HepG2 (cell line): ENCODE measurements around the gene C19orf85. TPM values are rescaled to one million over a fixed set of nuclear protein-coding genes. Genes with fewer than 3 reads are reported as not detected.

ENCODE experiments used
- FOXO4 ChIP-seq: sonication (generic); formaldehyde crosslinking; conservative IDR thresholded peaks from 2 replicates; pipeline ENCODE4 v1.8.1; 2023; ENCODE audit warnings: missing genetic modification reagents
- HOXA3 ChIP-seq: sonication (generic); formaldehyde crosslinking; IDR thresholded peaks from 2 replicates; pipeline ENCODE4 v1.5.0; 2020; ENCODE audit warnings: missing genetic modification reagents
- KAT2B ChIP-seq: fragments of 150-350 bp; IDR thresholded peaks from 2 replicates; pipeline ENCODE4 v1.6.1; 2014; ENCODE audit warnings: low read depth, low read length, borderline replicate concordance
- MXI1 ChIP-seq: IDR thresholded peaks from 3 replicates; pipeline ENCODE4 v1.6.1; 2012; ENCODE audit warnings: low read depth, low read length, inconsistent platforms, borderline replicate concordance
- PBX2 ChIP-seq: IDR thresholded peaks from 2 replicates; pipeline ENCODE4 v1.6.1; 2016; ENCODE audit warnings: control low read depth
- SETDB1 ChIP-seq: sonication (generic); formaldehyde crosslinking; IDR thresholded peaks from 2 replicates; pipeline ENCODE4 v1.5.1; 2020; ENCODE audit warnings: missing genetic modification reagents, mild to moderate bottlenecking, borderline replicate concordance
- SOX6 ChIP-seq, 2 experiments: fragments of 450-650 bp in 1 of 2; sonication (generic) in 1 of 2; formaldehyde crosslinking in 1 of 2; IDR thresholded peaks; 2 replicates each; pipeline versions ENCODE4 v1.4.0 to v1.6.1; 2017 to 2020; ENCODE audit warnings: antibody characterized with exemption in 1 of 2, mild to moderate bottlenecking in 1 of 2, missing genetic modification reagents in 1 of 2
- ZNF121 ChIP-seq: sonication (generic); formaldehyde crosslinking; IDR thresholded peaks from 2 replicates; pipeline ENCODE4 v1.5.0; 2020; ENCODE audit warnings: mild to moderate bottlenecking, missing genetic modification reagents
- ZNF614 ChIP-seq: IDR thresholded peaks from 2 replicates; pipeline ENCODE4 v1.6.1; 2018; ENCODE audit warnings: missing biosample characterization, missing genetic modification reagents, inconsistent platforms, borderline replicate concordance
- ZNF770 ChIP-seq: sonication (generic); formaldehyde crosslinking; IDR thresholded peaks from 2 replicates; pipeline ENCODE4 v1.5.0; 2020; ENCODE audit warnings: mild to moderate bottlenecking, missing genetic modification reagents
- polyA plus RNA-seq, 8 experiments: library from polyadenylated mRNA; depleted of rRNA in 3 of 8; stranded (reverse) in 7 of 8; unstranded in 1 of 8; fragments of >200 nt; fragmentation: Illumina TruSeq in 4 of 8; extraction: Trizol in 4 of 8; gene quantifications; 2 replicates each; pipeline versions ENCODE4 v1.2.1 to v1.2.3, GENCODE V29; 2011 to 2016; ENCODE audit warnings: low read depth in 4 of 8, missing spikeins in 1 of 8, mixed read lengths in 1 of 8; ENCODE audit not compliant: insufficient read depth in 1 of 8
- total RNA-seq, 5 experiments: library from RNA; depleted of rRNA; stranded (reverse); fragments of >200 nt; fragmentation: Illumina TruSeq; extraction: Trizol; gene quantifications; 2 replicates each; pipeline ENCODE4 v1.2.3, GENCODE V29; 2016; ENCODE audit warnings: low read depth in 1 of 5
- TF ChIP-seq, protein P1 (sequence below): sonication (generic); formaldehyde crosslinking; IDR thresholded peaks from 2 replicates; pipeline ENCODE4 v1.4.0; 2020; ENCODE audit warnings: missing genetic modification reagents, borderline replicate concordance
- TF ChIP-seq, protein P2 (sequence below): sonication (generic); formaldehyde crosslinking; IDR thresholded peaks from 2 replicates; pipeline ENCODE4 v1.4.0; 2020; ENCODE audit warnings: mild to moderate bottlenecking, missing genetic modification reagents, borderline replicate concordance

Gene C19orf85
- total and polyA plus RNA-seq, 2 of the 13 experiments (the other 11 are each of a cell fraction or from before 2014, with no cell fraction given) = not detected

DNA sequence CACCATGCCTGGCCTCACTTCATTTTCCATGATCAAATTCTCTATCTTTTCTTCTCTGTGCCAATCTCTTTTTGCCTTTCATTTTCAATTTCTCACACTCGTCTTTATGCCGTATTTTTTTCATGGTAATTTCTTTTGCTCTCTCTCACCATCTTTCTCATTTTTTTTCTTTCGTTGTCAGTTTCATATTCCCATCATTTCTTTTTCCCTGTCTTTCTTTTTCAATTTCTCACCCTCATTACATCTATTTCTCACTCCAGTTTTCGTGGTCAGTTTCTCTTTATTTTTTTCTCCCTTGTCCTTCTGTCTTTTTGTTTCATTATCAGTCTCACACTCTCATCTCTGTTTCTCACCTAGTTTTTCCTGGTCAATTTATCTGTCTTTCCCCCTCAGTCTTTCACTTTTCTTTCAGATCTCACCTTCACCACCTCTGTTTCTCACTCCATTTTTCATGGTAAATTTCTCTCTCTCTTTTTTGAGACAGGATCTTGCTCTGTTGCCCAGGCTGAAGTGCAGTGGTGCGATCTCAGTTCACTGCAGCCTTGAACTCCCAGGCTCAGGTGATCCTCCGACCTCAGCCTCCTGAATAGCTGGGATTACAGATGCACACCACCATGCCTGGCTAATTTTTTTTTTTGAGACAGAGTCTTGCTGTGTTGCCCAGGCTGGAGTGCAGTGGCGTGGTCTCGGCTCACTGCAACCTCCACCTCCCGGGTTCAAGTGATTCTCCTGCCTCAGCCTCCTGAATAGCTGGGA, 37.8 kb upstream of the C19orf85 start (continued):
- TF ChIP-seq MXI1 (no peak), SETDB1 (CRISPR knock-in tag) (no peak), PBX2 (CRISPR knock-in tag) (no peak), KAT2B (no peak), ZNF770 (CRISPR knock-in tag) (peak; percentile 41; the same call in 1 of the 2 replicates), HOXA3 (no peak), ZNF121 (CRISPR knock-in tag) (peak; percentile 76), SOX6 (IDR thresholded peaks at IDR 0.05) (0 out of 2 replicates have a peak, but pooled peaks have one; percentile 24), SOX6 (CRISPR knock-in tag; IDR thresholded peaks at IDR 0.05) (no peak), ZNF614 (no peak), FOXO4 (no peak)
- TF ChIP-seq, protein P1, sequence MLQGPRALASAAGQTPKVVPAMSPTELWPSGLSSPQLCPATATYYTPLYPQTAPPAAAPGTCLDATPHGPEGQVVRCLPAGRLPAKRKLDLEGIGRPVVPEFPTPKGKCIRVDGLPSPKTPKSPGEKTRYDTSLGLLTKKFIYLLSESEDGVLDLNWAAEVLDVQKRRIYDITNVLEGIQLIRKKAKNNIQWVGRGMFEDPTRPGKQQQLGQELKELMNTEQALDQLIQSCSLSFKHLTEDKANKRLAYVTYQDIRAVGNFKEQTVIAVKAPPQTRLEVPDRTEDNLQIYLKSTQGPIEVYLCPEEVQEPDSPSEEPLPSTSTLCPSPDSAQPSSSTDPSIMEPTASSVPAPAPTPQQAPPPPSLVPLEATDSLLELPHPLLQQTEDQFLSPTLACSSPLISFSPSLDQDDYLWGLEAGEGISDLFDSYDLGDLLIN (CRISPR knock-in tag) = no peak
- TF ChIP-seq, protein P2, sequence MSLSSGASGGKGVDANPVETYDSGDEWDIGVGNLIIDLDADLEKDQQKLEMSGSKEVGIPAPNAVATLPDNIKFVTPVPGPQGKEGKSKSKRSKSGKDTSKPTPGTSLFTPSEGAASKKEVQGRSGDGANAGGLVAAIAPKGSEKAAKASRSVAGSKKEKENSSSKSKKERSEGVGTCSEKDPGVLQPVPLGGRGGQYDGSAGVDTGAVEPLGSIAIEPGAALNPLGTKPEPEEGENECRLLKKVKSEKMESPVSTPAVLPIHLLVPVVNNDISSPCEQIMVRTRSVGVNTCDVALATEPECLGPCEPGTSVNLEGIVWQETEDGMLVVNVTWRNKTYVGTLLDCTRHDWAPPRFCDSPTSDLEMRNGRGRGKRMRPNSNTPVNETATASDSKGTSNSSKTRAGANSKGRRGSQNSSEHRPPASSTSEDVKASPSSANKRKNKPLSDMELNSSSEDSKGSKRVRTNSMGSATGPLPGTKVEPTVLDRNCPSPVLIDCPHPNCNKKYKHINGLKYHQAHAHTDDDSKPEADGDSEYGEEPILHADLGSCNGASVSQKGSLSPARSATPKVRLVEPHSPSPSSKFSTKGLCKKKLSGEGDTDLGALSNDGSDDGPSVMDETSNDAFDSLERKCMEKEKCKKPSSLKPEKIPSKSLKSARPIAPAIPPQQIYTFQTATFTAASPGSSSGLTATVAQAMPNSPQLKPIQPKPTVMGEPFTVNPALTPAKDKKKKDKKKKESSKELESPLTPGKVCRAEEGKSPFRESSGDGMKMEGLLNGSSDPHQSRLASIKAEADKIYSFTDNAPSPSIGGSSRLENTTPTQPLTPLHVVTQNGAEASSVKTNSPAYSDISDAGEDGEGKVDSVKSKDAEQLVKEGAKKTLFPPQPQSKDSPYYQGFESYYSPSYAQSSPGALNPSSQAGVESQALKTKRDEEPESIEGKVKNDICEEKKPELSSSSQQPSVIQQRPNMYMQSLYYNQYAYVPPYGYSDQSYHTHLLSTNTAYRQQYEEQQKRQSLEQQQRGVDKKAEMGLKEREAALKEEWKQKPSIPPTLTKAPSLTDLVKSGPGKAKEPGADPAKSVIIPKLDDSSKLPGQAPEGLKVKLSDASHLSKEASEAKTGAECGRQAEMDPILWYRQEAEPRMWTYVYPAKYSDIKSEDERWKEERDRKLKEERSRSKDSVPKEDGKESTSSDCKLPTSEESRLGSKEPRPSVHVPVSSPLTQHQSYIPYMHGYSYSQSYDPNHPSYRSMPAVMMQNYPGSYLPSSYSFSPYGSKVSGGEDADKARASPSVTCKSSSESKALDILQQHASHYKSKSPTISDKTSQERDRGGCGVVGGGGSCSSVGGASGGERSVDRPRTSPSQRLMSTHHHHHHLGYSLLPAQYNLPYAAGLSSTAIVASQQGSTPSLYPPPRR (CRISPR knock-in tag) = no peak
